ENCODE measurements around the gene RPUSD3.

RPUSD3 gene

DNA sequence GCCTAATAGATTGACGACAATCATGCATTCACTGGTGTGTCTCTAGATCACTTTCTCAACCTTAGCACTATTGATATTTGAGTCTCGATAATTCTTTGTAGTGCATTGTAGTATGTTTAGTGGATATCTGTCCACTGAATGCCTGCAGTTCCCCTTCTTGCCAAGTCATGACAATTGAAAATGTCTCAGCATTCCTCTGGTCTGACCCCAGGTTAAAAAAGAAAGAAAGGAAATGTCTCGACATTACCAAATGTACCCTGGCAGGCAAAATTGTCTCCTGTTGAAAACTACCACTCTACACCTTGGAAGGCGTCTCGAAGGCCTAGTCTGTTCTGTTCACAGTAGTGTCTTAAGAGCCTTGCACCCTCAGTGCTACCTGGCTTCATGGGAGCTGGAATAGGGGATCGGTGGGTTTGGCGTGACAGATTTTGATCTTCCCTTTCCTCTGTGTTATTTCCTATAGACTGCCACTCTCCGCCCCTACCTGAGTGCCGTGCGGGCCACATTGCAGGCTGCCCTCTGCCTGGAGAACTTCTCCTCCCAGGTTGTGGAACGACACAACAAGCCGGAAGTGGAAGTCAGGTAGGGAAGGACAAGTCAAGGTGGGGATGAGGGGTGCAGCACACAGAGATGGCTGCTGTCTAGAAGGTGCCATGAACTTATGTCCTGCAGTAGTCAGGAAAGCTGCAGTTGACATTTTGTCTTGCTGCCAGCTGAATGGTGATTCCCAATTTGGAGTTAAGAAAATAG lies 46.4 kb downstream of the RPUSD3 start:
- DNase-seq = no peak

DNA sequence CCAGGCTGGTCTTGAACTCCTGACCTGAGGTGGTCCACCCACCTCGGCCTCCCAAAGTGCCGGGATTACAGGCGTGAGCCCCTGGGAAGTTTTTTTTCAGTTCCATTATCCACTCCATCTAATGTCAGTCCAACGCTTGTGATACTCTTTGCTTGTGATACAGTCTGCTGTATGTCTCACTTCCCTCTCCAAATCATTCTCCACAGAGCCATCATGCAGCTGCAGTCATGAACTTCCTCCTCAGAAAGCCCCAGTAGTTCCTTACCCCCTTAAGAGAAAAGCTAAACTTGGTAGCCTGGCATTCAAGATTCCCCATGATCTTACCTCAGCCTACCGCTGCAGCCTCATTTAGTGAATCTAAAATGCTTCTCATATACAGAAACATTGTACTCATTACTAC lies 48.6 kb downstream of the RPUSD3 start:
- DNase-seq = peak in 1 of 2 donors; percentile 43

DNA sequence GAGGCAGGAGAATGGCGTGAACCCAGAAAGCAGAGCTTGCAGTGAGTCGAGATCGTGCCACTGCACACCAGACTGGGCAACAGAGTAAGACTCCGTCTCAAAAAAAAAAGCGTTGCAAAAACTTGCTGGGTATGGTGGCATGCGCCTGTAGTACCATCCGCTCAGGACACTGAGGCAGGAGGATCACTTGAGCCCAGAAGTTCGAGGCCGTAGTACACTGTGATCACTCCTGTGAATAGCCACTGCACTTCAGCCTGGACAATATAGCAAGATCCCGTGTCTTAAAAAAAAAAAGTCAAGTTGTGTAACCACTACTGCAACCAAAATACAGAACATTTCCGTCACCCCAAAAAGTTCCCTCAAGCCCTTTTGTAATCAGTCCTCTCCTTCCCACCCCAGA lies 49.4 kb downstream of the RPUSD3 start:
- DNase-seq = no peak

DNA sequence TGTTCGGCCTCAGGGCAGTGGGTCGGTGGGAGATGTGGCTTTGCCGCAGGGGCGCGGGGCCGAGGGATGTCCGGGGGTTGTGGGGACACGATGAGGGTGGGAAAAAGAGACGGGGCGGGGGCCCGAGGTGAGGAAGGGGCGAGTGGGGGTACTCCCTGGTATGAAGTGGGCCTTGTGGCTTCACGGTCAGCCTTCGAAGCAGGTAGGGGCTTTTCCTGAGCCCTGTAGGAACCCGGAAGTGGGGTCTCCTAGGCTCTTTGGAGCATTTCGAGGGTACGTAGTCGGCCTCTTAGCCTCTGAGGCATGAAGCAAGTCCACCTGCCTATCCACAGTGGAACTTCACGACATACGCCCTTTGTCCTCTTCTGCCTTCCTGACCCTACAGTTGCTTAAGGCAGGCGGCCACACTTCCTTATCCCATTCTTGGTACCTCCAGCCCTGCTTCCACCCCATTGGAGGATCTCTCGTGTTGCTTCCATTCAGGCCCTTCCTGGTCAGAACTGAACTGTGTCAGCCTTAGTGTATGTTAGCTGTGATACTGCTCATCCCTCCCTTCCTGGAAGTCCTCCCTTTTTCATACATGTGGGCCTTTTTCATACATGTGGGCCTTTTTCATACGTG lies 50.5 kb downstream of the RPUSD3 start:
- DNase-seq = peak; percentile 43 to 48

DNA sequence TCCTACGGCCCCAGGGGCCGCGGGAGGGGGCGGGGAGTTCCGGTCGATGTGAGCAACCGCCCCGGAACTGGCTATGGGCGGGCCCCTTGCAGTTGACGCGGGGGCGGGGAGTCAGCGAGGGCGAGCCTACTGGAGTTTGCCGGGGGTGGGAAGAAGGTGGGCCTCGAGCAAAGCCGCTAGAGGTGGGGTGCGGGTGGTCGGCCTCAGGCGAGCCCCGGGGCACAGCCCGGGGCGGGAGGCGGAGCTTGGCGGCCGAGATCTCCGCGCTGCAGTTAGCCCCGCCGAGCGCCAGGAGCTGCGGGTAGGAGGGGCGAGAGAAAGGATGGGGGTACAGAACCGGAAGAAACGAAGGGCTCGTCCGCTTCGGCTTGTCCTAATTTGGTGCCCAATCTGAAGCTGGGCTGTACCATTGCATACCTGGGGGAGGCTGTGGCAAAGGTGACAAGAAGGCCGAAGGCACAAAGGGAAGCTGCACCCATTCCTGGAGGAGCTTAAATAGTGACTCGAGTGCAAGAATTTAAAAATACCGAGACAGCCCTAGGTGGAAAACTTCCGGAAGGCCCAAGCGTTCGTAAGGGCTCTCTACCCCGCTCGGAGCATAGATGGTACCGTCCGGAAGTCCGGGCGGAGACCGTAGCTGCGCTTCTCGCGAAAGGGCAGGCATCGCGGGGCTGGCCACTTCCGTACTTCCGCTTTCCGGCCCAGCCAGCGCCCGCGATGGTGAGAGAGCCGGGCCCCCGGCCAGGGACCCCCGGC lies 51.2 kb downstream of the RPUSD3 start, which contains the start of the genes ARPC4 and TADA3:
ARPC4 (plus strand) TSS at position 678 of the 756 bp plus-strand sequence; CDS start at position 718, 40 bp downstream.
TADA3 (minus strand) TSS at position 69 of the 756 bp plus-strand sequence. CDS start 1,007 bp downstream, outside the sequence.
- DNase-seq = peak; percentile 92 to 94

DNA sequence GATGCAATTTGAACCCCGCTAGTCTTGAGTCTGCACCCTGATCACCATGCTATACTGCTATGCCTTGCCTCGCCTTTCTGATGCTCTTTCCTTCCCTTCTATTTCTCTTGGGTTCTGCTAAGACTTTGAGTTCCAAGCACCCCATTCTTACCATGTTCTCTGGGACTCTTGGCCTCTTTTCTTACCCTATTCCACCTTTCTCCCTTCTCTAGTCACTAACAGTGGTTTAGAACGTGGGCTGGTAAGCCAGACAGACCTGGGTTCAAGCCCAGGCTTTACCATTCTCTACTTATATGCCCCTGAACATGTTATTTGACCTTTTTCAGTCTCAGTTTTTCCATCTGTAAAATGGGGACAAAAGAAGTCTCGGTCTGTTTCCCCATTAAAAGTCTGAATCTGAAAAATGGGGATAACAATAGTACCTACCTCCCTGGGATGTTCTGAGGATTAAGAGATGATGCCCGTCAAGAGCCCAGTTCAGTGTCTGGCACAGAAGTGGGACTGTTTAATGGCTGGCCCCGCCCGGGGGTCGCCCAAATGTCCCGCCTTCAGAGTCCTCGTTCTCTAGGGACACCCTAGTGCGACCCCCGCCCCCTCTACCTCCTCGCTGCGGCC lies 51.9 kb downstream of the RPUSD3 start:
- DNase-seq = no peak

DNA sequence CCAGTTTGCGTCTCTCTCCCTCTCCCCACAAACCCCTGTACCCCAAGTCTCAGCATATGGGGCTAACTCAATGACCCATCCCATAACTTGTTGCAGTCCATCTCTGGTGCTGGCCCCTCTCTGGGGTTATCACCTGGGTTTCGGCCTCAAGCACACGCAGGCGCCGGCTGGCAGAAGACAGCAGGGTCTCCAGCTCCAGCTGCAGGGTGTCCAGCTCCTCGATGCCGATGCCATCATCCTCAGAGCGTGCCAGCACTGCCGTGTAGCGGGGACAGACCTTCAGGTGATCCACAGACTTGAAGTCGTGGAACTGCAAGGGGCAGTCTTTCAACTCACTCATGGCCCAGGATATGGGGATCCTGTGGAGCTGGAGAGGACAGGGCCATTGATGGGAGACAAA lies 52.7 kb downstream of the RPUSD3 start:
- no peak for DNase-seq

All from CD4-positive, alpha-beta T cell treated with Interleukin-4 for 1 hour (primary cell).